IPS-NIHi7 (cell line): ENCODE results near the gene DCAF5.
"Not testable (repeated sequence)": the region's sequence is repeated elsewhere in the genome, so short reads cannot be mapped to it uniquely, and the experiment has no call there.

Experiments
- DNase-seq: peaks from one replicate; pipeline ENCODE4 v3.0.0; 2012; ENCODE audit warnings: mixed read lengths; ENCODE audit errors: extremely low spot score

DCAF5 gene

DNA sequence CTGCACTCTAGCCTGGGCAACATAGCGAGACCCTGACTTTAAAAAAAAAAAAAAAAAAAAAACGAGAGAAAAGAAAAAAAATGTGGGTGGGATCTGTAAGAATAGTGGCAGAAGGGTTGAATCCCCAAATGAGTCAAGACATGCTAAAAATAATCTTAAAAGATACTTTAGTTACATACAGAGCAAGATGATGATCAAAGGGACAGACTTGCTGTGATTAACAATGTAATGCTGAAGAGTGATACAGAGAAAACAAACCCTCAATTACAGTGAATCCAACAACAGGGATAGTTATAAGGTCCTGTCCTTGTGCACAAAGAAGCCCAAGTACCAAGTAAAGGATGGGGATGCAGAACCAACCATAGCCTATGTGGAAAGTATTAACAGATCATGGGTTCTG, 80.3 kb downstream of the DCAF5 start:
- no peak for DNase-seq

DNA sequence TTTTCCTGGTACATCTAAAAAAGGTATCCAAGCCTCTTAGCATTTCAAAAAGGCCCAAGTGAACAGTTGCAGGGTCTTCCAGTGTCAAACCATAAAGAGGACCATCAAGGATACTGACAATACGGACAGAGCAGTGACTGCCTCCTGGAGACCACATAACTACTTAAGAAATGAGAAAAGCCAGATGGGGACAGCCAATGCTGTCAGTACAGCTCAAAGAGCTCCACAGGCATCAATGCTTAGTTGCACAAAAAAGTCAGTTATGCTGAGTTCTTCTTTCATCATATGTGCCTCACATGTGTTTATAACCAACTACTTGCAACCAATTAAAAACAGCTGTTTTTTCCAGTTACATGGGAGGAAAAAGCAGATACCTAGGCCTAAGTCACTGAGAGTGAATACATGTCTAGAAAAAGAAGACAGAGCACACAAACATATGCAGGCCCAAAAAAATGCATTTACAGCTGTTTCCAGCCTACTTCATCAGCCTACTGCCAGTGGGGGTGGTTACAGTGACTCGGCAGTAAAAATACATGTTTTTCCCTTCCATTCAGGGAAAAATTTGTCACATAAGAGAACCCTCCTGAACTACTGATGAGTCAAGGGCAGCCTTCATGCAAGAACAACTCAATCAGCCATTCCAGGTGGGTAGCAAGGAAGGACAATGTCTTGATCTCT, 84.0 kb downstream of the DCAF5 start:
- DNase-seq: no peak

DNA sequence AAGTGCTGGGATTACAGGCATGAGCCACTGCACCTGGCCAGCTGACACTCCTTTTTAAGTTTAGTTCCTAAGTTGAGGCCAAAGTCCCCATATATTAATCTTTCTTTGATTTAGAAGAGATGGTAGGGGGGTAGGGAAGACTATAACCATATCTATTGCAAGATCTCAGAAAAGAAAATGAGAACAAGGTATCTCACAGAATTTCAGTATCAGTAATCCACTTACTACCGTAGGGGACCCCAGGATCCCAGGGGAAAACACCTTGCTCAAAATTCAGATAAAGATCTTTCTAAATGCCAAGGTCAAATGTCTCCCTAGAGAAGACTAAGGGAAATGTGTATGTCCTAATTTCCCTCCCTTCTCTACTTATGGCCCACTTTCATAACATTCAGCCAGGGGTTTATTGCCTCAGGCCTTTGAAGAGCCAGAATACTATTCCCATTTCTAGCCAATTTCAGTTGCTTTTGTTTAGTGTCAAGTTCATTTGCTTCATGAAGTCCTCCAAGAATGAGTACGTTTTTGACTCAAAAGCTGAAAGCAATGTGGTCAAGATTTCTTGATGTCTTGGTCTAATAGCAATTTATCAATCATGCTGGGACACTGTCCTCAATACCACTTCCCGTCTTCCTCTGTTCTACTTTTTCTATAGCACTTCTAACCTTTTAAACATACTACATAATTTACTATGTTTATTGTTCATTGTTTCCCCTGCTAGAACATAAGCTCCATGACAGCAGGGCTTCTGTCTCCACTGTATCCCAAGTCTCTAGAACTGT, 86.3 kb downstream of the DCAF5 start:
- no peak for DNase-seq

DNA sequence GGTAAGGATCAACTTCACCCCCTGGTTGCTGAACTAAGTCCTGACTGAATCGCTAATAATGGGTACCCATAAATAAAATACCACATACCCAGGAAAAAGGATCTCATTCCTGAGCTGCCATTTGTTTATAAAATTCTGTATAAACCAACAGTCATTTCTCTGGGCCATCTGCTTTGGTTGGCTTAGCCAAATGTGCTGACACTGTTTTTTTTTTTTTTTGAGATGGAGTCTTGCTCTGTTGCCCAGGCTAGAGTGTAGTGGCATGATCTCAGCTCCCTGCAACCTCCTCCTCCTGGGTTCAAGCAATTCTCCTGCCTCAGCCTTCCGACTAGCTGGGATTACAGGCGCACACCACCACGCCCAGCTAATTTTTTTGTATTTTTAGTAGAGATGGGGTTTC, 87.0 kb downstream of the DCAF5 start:
- not testable (repeated sequence) for DNase-seq

DNA sequence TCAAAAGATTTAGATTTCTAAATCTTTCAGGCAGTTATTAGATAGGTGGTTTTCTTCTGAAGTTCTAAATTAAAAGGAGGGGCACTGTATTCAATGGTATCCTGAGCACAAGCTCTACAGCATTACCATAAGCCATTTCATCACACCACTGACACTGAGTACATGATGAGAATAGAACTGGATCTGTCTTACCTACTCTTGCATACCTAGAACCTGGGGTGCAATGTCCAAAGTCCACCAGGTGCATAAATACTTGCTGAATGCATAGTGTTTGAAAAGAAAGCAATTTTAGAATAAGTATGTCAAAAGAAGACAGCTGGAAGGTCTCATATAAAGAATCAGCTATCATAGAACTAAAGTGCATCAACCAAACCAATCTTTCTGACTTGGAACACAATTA, 88.3 kb downstream of the DCAF5 start:
- no peak for DNase-seq

DNA sequence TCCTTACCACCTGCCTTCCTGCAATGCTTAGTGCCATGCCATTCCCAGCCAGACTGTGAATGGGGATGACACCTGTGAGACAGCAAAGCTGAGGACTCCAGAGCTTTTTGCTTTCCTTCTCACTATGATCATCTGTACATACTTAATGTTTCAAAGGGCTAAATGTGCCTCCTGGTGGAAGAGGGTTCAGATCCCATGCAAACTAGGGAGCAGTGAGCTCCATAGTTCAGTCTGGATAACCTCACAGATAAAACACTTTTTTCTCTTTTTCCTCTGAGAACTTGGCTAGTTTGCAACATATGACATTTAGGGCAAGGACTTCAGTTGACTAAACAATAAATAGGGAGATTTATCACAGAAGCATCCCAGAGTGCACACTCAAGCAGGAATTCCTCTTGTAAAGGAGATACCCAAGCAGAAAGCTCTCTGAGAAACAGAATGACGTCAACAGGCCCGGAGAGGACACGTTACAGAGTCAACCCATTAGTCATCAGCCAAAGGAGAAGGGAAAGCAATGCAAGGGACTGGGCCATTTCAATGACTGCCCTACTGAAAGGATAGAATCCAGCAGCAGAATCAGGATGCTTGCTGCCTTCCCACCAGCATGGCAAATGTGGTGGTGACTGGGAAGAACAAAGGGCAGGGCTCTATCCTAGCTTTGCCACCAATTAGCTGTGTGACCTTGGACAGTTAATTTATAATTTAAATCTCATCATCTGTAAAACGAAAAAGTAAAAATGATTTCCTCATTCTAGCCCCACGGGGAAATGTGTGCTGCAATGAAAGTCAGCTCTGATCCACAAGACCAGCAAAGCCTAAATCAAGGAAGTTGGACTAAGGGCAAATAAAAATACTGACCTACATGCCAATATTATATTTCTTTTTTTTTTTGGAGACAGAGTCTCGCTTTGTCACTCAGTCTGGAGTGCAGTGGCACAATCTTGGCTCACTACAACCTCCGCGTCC, 93.0 kb downstream of the DCAF5 start:
- DNase-seq: peak; percentile 17

DNA sequence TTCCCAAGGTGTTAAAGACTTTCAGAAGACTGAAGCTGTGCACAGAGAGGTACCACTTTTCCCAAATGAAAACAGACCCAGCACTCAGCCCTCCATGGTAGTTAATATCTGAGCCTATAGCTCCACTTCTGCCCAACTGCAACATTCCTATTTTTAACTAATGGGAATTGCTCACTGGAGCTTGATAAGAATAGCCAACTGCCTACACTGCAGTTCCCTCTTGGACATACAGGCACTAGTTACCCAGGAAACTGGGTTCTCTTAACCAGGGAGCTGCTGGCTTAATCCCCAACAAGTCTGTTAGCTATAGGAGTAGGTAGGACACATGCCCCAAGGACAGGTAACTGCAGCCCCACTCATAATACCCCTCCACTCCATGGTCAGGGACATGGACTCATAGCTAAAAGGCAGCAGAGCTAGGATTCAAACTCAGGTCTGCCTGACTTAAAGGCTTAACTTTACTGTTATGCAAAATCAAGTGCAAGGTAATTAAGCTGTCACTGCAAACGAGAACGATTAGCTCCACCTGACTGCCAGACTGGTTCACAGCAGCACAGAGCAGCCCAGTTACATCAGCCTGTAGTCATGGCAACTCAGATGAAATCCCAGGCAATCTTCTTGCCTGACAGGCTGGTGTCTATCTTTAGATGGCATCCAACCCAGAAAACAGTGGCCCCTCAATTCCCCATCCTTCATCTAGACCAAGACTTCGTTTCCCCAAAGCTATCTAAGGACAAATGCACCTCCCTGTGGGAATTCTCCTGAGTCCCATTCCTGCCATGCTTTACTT, 96.7 kb downstream of the DCAF5 start:
- DNase-seq: peak; percentile 87

DNA sequence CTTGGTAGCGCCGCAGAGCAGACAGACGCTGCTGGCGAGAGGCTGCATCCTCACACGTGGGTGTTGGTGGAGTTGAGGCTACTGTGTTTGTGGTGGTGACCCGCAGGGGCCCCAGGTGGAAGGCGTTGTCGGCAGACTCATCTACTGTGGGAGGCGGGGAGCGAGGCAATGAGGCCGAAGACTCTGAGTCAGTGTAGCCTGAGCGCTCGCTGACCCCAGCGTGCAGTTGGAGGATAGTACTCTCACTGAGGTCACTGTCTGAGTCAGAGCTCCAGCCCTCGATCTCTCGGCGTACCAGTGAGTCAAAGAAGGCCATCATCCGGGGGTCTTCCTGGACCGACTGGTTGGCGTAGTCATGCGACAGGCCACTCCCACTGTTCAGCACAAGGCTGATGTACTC, 97.8 kb downstream of the DCAF5 start:
- DNase-seq: no peak

DNA sequence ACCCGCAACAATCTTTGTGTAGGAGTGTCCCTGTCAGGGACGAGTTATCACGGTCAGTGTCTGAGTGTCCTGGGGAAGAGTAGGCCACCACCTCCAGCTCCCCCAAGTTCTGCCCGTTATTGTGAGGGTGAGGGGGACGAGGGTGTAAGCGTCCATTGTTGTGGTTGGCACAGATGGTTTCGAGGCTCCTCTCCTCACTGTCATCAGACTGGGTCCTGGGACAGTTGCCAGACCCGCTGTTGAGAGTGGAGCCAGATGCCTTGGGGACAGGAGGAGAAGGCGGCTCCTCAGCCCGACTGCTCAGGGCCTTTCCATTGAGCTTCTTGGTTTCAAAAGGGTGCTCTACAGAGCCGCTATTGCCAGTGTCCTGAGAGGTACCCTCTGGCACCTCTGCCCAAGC, 98.9 kb downstream of the DCAF5 start:
- DNase-seq: no peak

DNA sequence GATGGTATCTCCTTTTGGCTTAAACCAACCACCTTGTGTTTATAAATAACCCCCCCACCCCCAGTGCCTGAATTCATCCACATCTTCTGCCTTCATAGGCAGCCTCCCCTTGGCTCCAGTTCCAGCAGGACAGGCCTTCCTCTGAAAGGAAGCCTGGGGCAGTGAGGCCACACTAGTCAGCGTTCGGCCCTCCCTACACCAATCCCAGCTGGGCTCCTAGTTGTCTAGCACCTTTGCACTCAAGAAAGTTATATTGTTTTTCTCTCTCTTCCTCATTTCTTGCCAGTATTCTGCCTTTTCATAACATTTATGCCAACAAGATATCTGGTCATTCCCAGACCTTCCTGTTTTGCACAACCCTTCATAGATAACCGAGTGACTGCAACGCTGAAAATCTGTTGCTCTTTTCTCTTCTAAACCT, 100.7 kb downstream of the DCAF5 start:
- DNase-seq: no peak

DNA sequence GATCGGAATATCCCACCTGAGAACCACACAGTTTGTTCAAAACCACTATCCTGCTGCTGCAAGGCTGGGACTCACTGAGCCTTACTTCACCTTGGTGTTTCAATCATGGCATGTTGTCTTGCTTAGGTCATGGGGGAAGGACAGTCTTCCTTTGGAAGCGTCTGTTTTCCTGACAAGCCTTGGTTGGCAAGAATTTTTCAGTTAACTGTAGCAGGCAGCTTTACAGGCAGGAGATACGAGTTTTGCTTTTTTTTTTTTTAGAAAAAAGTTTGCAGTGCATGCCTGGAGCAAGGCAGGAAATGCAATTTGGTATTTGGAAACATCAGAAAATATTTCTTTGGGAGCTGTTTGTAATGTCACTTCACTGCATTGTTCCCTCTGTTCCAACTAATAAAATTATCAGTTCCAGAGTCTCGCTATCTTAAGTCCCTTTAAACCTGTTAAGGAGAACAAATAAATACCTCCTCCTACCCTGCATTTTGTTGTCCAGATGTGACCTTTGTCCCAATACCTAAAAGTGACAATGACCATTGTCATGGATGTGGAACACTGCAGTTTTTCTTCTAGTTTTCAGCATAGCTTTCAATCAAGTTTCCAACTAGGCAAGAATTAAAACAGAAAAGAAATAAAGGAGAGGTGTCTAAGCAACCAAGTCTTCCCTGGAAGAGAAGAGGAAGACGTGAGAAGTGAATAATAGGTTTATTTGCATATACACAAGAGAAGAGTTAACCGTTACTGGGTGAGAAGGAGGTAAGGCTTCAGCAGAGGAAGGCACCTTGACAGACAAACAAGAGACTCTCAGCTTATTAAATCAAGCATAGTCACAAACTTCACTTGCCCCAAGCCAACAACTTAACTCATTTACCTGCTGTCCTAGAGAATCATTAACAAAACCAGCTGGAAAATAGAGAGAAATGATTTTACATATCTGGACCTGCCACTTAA, 102.4 kb downstream of the DCAF5 start:
- no peak for DNase-seq

DNA sequence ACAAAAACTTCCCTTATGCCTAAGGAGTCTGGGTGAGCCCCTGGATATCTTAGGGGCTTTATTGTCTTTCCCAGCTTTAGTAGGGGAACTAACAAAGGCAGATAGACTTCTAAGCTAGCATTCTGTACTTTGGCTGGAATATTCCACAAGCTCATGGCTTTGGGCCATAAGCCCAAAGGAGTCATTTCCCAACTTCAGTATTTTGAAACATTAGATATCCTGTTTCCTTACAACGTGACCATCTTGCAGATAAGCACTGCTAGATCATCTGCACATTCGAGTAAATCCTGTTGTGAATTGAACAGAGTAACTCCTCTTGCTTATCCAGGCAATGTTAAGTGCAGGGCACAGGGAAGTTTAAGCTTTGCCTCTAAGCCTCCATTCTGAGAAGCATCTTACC, 103.2 kb downstream of the DCAF5 start:
- no peak for DNase-seq

DNA sequence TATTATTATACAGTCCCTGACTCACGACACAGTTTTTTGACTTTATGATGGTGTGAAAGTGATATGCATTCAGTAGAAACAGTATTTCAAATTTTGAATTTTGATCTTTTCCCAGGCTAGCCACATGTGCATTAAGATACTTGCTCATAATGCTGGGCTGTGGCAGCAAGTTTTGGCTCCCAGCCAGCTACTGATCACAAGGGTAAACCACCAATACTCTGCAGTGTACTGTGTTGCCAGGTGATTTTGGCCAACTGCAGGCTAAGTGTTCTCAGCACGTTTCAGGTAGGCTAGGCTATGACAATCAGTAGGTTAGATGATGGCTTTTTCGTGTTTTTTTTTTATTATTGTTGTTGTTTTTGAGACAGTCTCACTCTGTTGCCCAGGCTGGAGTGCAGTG, 104.5 kb downstream of the DCAF5 start:
- DNase-seq: peak; percentile 3

DNA sequence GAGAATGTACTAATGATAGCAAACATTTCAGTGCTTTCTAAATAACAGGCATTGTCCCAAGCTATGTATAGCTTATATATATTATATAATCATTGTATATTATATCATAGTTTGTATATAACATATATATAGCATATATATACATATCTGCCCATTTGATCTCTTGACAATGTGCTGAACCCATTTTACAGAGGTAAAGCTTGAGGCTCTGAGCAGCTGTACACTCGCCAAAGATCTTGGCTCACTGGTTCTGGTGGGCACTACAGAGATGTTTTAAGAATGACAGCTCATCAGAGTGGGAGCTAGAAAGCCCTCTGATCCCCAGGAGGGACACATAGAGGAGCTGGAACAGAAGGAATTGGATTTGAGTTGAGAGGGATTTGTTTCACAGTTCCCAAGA, 105.7 kb downstream of the DCAF5 start:
- DNase-seq: peak; percentile 2

DNA sequence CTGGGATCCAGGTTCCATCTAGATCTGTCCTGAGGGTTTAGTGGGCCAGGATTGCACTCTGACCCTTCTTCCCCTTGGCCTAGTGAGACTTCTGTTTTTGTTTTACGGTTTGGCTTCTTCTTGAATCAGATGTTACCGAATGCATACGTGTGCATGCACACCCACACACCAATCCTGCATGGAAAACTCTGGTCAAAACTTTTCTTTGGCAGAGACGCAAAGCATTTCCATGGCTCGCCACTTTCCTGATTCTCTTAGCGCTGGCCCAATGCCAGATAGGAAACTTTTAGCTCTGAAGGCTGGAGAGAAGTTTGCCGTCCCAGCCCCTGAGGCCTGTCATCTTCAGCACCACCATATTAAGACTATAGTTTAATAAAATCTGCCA, 106.5 kb downstream of the DCAF5 start:
- DNase-seq: no peak

DNA sequence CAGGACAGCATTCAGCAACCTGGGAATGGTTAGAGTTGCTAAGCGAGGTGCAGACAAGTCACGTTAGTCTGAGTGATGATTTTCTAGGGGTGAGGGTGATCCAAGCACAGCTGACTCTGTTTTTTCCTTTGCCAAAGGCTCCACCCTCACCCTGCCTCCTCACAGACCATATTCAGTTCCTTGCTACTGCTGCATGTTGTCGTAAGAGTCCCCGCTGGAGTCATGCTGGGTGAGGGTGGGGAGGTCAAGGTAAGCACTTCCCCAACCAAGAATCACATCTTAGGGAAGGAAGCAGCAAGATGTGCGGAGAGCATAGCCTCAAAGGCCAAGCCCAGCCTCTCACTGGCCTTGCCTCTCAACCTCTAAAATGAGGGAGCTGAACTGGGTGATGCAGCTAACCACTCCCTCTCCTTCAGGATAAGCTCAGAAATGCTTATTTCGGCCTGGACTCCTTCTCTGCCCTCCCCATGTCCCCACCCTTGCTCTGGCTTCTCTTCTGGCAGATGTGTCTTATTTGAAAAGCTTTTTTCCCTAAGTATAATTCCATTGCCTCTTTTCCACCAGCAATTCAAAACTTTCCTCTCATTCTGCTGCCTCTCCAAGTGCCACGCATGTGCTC, 107.0 kb downstream of the DCAF5 start:
- peak; percentile 36 for DNase-seq

DNA sequence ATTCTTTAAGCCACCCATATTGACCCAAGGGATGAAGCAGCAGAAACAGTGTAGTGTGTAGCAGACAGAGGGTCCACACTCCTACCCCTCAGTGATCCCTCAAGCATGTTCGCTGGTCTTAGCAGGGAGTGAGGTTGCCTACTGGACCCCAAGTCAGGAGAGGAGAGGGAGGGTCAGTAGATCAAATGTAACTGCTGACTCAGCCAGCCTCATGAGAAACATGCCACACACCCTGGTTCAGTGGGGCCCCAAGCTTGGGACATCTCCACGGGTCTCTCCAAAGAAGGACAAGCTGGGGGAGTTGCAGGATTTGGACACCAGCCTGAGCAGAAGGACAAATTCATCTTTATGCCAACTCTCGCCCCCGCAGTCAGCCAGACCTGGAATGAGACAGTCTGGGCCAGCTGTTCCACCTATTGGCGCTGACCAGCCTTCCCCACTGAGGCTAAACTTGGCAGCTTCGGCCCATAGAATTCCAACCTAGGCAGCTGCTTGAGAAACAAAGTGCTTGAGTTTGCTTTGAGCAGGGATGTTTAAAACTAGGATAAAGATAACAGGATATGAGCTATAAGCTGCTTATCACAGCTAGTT, 107.9 kb downstream of the DCAF5 start:
- DNase-seq: peak; percentile 12

DNA sequence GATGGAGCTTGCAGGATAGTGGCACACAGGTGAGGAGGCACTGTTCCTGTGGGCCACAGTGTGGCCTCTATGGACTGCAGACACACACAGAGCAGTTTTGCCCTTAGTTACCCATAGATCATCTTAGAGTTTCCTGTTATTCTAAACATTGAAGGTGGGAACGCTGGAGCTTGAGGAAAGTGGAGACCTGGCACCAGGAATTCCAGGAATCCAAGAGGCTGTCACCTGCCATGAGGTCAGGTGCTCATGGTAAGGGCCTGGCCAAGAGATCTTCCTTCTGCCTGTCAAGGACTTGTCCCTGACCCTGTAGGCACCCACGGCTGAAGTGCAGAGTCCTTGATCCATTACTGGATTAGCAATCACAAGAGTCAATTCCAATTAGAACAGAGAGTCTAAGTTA, 108.6 kb downstream of the DCAF5 start:
- peak; percentile 6 for DNase-seq

DNA sequence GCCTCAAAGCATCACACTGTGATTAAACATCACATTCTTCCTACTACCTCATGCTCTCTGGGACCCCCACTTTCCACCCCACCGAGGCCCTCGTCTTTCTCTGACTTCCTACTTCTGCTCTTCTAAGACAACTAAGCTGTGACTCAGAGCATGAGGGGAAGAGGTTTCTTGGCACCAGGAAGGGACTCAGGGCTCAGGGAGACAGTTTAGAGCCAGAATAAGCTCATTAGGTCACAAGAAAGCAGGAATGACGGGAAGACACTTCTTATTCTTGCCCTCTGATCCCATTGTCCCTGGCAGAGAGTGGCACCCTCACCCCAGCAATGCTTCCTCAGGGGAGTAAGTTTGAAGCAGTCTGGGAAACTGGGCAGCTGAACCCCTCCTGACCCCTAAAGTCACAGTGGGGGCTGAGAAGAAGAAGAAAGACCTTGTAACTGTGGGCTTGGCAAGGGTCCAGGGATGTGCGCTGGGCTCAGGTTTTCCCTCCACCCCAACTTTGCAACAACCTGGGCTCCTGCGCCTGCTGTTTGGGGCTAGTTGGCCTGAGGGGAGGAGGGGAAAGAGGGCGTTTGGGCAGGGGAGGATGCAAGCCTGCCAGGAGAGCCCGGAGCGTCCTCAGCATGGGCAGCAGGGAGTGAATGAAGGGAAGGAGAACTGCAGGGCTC, 109.2 kb downstream of the DCAF5 start:
- peak; percentile 9 for DNase-seq
